Right renal cortex interstitium (tissue), 3 donors: ENCODE measurements around the gene TMUB1. TPM values are rescaled to one million over a fixed set of nuclear protein-coding genes. Genes with fewer than 3 reads are reported as not detected.

Experiments
- DNase-seq, 3 donors: peaks; one replicate each; pipeline ENCODE4 v3.0.0-alpha.2; 2013; ENCODE audit warnings: low read depth in 3 of 3, low spot score in 2 of 3
- polyA plus RNA-seq, 3 donors: library from polyadenylated mRNA; unstranded; fragments of 120-200 nt; gene quantifications; one replicate each; pipeline ENCODE4 v1.2.1, GENCODE V29; 2013; ENCODE audit not compliant: insufficient read length in 3 of 3

TMUB1 gene
- polyA plus RNA-seq, 3 donors, result 21.1 to 26.4 (median 21.4) TPM

DNA sequence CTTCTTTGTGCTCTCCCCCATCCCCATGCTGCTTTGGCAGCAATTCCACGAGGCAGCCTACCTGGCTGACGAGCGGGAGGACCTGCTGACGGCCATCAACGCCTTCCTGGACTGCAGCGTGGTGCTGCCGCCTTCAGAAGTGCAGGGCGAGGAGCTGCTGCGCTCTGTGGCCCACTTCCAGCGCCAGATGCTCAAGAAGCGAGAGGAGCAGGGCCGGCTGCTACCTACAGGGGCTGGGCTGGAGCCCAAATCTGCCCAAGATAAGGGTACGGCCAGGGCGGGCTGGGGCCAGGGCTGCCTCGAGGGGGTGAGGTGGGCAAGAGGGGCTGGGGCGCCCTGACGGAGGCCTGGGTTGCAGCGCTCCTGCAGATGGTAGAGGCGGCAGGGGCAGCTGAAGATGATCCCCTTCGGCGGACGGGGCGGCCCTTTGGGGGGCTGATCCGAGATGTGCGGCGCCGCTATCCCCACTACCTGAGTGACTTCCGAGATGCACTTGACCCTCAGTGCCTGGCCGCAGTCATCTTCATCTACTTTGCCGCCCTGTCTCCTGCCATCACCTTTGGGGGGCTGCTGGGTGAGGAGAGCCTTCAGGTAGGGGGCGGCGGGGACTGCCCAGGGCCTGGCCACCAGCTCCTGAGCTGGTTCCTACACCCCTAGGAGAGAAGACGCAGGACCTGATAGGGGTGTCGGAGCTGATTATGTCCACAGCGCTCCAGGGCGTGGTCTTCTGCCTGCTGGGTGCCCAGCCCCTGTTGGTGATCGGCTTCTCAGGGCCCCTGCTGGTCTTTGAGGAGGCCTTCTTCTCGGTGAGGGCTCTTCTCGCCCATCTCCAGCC, 12.0 kb downstream of the TMUB1 start:
- DNase-seq, result no peak

DNA sequence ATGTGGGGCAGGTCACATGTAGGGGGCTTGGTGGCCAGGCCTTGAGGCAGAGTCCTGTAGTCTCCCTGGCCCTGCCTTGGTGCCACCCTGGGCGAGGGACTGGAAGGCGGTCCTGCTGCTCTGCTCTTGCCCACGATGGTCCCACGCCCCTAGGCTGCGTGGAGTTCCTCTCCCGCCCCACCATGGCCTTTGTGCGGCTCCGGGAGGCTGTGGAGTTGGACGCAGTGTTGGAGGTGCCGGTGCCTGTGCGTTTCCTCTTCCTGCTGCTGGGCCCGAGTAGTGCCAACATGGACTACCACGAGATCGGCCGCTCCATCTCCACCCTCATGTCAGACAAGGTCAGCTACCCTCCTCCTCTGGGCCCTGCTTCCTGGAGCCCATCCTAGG, 12.7 kb downstream of the TMUB1 start:
- DNase-seq, result no peak

GRCh38 chr7:151069841-151070573, 13.3 kb downstream of the TMUB1 start:
- no peak for DNase-seq

DNA sequence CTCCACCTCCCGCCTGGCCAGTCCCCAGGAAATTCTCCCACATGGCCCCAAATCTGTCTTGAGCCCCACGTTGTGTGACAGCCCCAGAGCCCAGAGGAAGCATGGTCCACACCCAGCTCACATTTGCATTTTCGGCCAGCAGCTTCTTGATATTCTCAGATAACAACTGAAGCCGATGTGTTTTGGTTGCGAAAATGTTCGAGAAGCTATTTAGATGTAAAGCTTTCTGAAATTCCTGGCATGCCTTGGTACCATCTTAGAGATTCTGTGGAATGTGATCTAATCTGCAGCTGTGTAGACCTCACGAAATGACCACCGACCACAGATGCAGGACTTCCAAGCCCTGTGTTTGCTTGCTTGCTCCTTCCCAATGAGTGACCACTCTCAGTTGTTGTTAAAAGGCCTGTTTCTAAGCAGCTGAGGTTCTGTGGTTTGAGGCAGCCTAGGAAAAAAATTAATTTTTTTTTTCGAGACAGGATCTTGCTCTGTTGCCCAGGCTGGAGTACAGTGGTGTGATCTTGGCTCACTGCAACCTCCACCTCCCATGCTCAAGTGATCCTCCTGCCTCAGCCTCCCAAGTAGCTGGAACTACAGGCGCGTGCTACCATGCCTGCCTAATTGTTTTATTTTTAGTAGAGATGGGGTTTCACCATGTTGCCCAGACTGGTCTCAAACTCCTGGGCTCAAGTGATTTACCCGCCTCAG, 15.1 kb downstream of the TMUB1 start:
- DNase-seq, result no peak

DNA sequence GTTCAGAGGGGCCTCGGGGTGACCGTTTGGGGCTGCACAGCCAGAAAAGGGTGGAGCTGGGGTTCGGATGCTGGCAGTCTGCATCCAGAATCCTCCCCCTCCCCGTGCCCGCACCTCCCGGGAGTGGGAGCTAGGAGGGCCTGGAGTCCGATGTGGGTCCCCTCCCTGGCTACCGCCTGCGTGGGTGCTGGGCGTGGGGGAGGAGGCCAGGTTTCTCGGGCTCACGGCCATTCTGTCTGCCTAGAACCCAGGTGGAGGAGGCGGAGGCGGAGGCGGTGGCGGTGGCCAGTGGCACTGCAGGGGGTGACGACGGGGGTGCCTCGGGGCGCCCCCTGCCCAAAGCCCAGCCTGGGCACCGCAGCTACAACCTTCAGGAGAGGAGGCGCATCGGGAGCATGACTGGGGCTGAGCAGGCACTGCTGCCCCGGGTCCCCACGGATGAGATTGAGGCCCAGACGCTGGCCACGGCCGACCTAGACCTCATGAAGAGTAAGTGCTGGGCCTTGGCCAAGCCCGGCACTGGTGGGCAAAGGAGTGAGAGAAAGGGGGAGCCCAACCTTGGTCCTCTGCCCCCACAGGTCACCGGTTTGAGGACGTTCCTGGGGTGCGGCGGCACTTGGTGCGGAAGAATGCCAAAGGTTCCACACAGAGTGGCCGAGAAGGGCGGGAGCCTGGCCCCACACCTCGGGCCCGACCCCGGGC, 16.9 kb downstream of the TMUB1 start:
- no peak for DNase-seq

GRCh38 chr7:151065516-151065915, 17.8 kb downstream of the TMUB1 start:
- no peak for DNase-seq

GRCh38 chr7:151064993-151065392, 18.3 kb downstream of the TMUB1 start:
- no peak for DNase-seq

GRCh38 chr7:151064454-151064853, 18.8 kb downstream of the TMUB1 start:
- DNase-seq, result no peak

DNA sequence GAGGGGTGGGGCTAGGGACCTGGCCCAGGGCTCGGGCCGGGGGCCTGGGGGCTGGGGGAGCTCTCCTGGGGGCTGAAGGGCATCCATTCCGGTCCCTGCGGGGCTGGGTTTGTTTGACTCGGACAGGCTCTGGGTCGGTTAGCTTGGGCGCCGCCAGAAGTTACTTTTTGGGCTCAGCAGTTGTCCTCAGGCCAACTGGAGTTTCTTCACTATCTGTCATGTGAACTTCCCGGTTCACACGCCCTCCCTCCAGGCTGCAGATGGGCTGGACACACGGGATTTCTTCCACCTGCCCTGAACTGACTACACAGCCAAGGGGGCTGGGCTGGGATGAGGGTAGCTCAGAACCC, 20.1 kb downstream of the TMUB1 start:
- DNase-seq, result no peak

DNA sequence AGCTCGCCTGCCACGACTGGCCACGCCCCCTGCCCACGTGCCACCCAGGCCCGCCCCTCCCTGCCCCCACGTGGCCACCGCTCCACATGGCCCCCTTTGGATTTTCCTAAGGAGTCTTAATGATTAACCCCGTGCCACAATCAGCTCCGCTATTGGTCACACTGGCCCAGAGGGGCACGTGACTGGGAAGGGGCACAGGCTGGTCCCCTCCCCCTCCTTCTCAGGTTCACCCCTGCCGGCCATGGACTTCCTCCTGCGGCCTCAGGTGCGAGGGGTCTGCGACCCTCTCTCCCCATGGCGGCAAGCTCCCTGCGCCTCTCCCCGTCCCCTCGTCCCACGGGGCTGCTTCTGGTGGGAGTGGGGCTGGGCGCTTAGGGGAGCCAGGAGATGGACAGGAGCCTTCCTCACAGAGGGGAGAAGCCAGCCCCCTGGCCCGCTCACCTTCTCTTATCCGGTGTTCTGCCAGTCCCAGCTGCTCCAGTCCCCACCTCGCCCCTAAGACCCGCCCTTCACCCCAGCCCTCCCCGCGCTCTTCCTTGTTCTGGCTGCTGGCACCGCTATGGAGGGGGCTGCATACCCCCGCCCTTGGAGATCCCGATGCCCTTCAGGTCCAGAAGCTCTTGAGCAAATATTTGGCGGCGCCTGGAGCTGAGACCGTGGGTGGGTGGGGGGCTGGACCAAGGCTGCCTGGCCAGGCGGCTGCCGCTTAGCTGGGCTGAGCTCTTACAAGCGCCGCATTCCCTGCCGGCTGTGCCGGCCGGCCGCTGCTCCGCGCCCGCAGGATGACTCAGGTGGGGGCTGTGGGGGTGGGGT, 20.7 kb downstream of the TMUB1 start:
- no peak for DNase-seq

DNA sequence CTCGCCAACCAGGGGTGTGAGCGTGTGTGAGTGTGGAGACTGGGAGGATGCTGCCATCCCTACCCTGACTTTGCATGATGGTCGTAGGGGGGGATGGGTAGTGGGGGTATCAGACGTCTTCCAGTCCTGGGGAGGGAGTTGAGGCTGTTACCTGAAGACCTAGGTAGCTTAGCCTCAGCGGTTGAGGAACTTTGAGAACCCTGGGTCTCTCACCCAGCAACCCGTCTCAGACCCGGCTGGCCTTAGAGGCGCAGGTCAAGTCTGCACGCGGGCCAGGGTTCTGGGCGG, 21.2 kb downstream of the TMUB1 start:
- DNase-seq, result no peak

- no peak for DNase-seq
These were observed 21.8 kb downstream of the TMUB1 start for GRCh38 chr7:151061213-151062110.

DNA sequence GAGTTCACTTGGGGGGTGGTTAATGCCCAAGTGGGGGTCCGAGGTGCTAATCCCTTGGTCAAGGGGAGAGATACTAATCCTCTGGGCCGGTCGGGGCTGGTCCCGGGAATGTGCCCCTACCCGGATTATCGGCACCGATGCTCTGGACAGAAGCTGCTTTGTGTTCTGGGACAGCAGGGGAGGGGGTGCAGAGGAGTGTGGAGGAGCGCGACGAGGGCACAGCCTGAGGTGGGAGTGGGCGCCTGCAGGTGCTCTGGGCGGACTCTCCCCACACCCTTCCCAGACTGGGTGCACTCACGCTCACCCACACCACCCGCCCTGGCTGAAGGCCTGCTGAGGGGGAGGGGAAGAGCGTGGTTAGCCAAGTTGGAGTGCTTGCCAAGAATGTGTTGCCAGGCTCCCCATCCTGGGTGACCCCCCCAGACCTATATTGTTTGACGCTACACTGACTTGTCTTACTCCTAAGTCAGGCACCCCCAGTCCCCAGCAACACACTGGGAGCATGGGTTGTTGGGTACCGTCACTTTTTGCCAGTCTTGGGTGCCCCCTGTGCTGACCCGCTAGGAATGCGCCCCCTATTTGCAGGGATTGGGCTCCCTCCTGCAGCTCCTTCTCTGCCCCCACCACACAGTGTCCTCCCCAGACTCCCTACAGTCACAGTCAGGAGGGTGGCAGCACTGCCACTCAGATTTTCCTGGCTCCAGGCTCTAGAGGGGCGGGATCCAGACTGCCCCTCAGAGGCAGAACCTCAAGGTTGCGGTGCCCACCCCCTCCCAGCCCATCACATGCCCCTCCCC, 22.7 kb downstream of the TMUB1 start:
- no peak for DNase-seq

- DNase-seq, result no peak
These were observed 23.2 kb downstream of the TMUB1 start for GRCh38 chr7:151060113-151060415.

GRCh38 chr7:151059367-151060112, 23.8 kb downstream of the TMUB1 start, which contains the start of gene SLC4A2:
Gene SLC4A2 (plus strand): TSS chr7:151059589. CDS start chr7:151061988, 2,399 bp downstream.
- DNase-seq, result no peak

DNA sequence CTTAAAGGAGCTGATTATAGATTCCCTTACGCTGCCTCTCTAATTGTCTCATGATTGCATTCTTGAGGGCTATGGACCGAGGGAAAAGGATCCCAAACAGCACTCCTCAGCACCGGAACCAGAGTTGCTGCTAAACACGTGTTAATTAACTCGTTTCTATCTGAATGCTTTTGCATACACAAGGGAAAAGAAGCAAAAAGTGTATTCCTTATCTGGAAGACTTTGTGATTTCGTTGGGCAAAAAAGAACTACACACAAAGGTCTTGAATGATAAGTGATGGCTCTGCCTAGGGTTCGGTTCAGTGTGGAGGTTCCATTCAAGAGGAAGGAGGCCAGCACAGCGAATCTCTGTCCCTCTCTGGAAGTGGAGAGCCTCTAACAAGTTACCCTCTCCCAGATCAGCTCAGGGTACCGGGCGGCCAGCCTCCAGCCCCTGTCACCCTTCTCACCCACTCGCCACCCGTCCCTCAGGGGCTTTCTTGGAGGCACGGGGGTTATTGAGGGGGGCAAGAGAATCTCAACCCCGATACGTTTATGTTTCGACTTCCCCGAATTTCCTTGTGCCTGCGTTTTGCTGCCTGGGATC, 24.4 kb downstream of the TMUB1 start:
- no peak for DNase-seq

DNA sequence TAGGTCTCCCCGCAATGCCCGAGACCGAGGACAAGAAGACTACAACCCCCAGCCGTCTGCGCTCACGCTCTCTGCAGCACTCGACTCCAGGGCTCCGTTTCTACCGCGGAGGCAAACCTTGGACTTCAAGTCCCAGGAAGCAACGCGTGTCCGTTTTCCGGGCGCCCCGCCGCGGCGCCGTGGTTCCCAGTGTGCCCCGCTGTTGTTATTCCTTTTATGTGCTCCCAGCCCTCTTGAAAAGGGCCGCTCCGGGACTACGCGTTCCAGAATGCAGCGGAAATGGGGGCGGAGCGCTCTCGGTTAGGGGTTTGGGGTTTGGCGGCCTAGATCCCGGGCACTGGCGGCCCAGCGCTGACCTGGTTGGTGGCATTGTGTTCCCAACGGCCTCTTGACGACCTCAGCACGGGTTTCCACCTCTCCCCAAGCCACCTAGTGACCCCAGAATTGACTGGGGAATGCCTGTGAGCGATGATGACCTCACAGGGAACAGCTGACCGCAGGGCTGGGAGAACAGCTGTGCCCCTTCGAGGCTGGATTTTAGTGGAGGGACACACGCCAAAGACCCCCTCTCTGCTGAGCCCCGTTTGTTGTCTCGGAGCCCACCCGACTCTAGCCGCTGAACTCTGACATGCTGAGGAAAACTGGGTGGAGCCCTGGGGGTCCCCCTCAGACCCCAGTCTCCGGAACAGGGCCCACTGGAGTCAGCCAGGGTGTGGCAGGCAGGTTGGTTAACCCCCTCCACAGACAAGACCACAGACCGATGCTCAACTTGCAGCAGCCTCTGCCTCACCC, 25.1 kb downstream of the TMUB1 start:
- peak; percentile 95 to 99 (median 96) for DNase-seq
